A204.1 (cell line): ENCODE results near the gene HCCS.
A peak's percentile ranks its signal among the peaks of the same experiment; 100 is the strongest.

ENCODE experiments used
- FAIRE-seq: peaks from 2 replicates; lab custom pipeline; 2012; peaks lifted over from hg19 to GRCh38; lab: Jason Lieb, UNC

The HCCS gene

DNA sequence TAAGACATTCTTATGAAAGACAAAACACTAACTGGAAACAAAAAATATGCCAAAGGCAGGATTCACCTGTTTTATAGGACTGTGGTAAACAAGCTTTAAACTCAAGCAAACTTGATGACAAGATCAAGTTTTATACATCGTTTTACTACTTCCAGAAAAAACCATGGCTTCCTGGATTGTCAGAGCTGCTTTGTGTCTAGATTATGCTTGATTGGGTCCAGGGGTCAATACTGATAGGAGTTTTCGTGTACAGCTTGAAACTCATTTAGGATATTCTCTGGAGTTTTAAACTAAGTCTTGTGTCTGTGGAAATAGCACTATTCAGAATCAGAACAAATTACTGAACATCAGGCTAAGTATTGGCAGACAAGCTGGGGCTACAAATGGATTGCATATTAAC lies 13.0 kb downstream of the HCCS start:
- FAIRE-seq, result no peak

DNA sequence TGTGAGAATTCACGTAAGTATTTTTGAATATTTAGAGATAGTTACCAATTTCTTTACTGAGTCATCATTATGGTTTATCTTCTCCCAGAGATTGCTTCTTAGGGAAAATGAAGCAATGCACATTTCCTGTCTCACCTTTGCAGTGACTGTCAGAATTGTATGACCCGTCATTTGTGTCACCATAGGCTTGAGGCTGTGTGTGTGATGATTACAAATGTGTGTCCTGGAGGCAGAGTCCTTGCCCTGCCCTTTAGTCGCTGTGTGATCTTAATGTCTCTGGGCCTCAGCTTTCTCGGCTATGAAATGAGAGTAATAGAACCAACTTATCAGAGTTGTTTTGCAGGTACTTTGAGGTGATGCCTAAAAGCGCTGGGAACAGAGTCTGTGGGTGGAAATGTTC lies 13.9 kb downstream of the HCCS start:
- FAIRE-seq, result no peak

DNA sequence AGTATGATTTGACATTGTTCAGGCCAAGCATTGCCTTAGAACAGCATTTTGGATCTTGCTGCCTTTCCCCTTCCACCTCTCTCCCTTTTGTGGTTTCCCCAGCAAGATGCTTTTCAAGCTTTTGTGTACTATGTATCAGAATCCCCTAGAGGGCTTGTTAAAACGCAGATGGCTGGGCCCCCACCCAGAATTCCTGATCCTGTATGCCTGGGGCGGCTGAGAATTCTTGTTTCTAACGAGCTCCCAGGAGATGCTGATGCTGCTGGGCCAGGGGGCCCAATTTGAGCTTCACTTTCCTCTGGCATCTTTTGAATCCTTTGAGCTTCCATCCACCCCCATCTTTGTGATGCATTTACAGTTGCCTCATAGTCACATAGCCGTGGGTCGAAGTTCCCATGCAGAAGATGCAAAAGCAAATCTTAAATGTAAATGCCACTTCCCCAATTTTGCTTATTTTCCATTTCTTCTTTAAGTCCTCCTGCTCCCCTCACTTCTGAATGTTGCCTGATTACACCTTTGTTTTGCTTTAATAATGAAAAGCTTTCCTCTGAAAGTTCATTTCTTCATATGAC lies 18.5 kb downstream of the HCCS start:
- FAIRE-seq, result no peak

DNA sequence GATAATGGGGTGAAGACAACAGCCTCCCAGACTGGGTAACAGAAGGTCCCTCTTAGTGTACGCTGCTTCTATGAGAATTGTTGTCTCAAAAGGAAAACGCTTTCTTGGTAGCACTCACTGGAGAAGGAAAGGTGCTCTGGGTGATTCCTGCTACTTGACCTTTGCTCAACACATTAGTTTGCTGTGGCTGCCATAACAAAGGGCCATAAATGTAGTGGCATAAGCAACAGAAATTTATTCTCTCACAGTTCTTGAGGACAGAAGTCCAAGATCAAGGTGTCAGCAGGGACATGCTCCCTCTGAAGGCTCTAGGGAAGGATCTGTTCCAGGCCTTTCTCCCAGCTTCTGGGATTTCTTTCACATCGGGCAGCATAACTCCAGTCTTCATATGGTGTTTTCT lies 19.0 kb downstream of the HCCS start:
- FAIRE-seq, result no peak

DNA sequence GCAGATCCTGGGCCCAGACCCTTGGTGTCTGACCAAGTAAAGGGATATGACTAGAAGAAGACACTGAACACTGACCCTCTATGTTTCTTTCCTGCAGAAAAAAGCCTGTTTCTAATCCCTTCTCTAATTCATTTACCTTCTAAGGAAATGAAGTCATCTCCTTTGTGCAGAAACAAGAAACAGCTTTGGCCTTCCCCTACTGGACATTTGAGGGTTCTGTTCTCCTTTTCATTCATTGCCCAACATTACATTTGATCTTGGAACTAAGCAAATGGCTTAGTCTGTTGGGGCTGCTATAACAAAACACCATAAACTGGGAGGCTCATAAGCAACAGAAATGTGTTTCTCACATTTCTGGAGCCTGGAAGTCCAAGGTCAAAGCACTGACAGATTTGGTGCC lies 20.0 kb downstream of the HCCS start:
- no peak for FAIRE-seq

DNA sequence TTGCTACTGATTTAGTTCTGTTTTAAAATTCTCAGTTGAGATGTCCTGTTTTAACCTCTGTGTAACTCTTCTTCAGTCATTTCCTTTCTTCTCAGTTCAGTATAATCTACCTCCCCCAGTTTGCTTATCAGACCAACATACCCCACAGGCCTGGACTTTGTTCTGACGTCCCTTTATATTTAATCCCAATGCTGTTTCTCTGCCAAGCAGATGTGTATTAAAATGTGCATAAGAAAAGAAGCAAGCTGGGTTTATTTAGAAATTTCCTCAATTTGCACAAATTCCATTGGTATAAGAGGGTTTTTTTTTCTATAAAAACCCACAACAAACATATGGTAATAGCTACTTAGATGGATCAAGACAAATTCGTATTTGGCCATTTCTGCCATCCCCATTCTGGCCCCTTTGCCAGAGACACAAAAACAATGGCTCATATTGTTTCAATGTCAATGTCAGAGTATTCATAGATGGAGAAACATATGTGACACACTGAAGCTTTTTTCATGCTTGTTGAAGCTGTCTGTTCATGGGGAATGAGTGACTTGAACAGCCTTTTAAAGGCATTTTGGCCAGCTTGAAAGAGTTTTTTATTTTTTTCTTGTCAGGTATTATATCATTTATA lies 24.5 kb downstream of the HCCS start:
- no peak for FAIRE-seq

DNA sequence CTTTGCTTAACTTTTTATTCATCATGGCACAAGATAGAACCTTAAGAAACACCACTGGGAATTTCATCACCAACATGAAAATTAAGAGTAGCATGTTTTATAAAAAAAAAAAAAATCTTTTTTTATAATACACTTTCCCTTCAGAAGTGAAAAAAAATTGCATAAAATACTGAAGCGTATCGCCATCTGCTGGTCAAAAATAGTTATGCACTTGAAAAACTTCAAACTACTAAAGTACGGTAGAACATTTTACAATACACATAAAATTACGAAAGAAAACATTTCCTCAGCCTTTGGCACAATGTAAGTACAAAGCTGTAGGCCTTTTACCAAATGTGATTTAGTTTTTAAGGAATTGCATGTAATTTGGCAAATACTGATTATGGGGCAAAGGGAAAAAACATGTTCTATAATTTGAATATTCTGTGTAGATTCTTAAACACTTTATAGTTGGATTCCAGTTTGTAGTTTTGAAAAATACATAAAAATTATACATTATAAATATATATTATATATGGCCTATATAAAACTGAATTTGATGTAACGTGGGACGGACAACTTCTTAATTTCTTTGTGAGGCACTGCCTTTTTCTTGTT lies 26.5 kb downstream of the HCCS start:
- peak; percentile 98 for FAIRE-seq

DNA sequence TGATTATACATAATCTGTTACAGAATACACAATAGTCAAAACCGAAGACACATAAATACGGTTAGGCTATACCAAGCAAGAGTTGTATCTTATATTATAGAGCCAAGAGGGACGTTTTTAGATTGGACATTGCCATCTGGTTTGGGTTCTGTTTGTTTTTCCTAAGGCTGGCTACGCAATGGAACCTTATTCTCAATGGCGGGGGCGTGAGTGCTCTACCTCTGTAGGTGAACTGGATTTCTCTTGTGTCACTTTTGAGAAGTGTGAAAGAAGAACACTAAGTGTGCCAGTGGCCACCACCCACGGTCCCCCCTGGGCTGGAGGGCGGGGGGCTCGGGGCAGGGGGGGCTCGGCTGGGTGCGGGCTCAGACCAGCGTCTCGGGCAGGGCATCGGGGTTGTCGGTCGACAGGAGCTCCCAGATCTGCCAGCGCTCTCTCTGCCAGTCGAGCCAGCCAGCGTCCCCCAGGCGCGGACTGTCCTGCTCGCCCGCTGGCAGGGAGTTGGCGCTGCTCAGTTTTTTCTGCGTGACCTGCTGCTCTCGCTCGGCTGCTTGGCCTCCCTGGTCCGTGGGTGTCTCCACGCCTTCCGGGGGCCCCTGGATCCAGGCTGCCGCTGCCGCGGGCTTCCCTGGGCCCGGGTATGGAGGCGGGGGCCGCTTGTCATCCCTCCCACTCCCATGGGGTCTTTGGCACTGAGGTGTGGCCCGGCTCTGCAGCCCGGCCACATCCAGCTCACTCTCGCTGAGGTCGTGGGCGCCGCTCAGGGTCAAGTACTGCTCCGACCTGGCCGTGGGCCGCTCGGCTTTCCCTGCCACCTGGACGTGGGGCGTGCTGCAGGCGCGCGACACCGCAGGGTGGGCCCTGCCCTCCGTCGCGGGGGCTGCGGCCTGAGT lies 27.6 kb downstream of the HCCS start:
- no peak for FAIRE-seq

DNA sequence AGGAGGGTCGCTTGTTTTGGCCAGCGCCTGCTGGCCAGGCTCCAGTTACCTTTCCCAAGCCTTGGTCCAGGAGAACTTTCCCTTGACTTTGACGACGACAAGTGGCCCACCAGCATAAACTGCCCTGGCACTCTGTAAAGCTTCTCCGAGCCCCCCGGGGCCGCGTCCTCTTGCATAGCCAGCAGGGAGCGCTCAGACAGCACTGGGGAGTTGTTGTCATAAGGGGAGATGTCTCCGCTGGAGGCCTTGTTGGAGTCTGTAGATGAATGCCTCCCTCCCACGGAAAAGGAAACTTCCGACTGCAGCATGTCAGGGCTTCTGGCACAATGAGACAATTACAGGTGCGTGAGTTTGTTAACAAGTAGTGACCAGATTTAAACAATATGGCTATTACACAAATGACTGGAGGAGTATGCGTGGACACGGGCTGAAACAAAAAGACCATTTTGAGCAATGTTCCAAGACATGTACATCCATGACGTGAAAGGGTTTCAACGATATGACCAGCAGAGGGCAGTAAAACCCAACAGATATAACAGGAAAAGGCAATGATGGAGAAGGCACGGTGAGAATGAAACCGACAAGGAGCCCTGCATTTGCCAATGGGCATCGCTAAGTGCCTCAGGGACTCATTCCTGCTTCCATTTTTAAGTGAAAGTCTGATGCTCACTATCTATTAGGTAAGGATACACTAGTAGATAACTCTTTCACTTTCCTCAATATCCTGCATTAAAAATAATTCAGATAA lies 33.0 kb downstream of the HCCS start:
- FAIRE-seq, result peak; percentile 95

DNA sequence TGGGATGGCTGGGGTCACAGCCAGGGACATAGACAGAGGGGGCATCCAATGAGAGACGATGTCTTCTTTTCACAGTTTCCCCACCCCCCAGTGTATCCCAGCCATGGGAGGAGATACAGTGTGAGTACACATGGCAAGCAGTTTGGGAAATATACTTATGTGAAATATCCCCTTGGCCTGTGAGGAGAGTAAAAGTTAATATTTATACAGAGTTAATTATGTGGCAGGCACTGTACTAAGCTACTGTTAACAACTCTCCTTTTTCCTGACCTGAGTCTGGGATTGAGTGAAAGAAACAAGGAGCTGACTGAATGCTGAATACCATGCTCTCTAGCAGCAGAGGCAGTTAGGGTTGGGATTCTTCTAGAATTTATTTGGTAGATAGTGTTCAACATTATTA lies 35.3 kb downstream of the HCCS start:
- no peak for FAIRE-seq

DNA sequence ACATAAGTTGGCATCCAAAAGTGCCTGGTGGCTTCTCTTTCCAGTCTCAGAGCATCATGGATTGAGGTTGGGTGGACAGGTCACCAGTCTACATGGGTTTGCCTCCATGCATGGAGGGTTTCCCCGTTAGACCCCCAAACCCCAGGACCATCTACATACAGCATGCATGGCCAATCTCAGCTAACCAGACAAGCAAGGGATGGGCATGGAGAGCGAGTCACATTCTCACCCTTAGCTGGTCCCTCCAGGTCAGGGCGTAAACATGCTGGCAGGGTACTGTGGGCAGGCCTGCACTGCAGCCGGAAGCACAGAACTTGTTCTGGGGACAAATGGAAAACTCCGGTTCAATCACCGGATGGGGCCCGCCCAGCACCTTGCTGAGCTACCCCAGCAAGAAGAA lies 37.3 kb downstream of the HCCS start:
- no peak for FAIRE-seq

DNA sequence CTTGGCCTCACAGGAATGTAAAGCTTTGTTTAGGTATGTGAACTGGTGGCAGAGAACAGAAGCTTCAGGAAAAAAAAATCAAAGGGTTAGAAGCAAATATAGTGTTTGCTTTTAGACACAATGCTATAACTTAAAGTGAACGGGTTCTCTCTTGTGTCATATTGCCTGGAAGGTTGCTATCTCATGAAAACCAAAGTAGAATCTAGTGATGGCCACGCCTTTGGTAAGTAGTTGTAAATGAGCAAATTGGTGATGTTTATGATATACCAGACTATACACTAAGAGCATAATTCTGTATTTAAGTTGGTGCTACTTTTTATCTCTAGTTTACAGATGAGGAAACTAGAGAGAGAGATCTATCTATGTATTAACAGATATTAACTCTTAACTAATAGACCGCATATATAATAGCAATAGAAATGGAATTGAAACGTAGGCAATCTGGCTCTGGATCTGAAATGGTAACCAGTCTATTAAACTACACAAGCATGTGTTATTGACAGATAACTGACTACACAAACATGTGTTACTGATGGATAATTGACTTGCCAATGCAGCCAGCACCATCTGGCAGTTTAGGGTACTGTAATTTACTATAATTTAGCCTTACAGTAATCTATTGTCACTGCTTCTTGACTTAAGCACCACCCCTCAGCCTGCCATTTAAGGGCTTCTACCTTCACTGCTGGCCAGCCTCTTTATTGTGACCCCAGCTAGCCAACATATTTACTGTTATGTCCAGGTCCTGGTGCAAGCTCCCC lies 40.8 kb downstream of the HCCS start:
- FAIRE-seq, result no peak

DNA sequence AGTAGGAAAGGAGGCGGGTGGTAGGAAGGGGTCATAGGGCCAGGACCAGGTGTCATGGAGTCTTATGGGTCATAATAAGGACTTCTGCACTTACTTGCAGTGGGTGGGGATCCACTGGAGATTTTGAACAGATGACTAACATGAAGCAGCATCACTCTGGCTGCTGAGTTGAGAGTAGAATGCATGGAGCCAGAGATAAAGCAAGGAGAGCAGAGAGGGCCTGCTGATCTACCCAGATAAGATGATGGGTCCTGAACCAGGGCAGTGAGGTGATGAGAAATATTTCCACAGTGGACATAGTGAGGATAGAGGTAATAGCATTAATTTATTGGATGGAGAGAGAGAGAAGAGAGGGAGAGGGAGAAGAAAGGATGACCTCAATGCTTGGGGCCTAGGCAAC lies 48.0 kb downstream of the HCCS start:
- FAIRE-seq, result no peak

DNA sequence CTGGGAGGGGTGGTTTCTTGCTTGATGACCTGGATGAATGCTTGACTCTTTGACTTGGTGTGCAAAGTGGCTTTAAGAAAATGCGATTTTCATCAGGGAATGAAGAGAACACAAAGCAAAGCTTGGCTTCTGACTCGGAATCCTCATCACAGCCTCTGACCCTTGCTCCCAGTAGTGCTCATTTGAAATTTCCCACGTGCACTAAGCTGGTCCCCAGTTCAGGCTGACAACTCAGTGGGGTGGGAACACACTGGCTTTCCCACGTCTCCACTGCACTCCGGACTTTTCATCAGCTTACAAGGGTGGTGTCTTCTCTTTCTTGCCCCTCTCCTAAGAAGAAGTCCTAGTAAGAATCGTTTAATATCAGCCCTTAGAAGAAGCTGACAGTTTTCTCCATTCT lies 53.3 kb downstream of the HCCS start:
- FAIRE-seq, result no peak

DNA sequence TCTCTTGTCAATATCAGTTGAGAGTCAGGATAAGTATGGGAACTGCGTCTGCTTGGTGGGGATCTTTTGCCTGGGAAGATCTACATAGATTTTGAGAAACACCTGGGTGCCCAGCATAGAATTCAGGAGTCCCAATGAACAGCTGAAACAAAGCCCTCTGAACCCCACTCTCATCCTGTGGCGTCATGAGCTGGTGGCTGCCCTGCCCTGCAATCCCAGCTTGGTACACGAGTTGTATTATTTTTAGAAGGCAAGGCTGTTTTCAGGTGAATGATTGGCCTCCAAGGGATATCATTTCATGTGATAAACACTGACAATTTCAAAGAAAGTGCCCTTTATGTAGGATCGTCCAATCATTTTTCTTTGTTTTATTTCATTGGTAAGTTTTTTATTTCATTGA lies 60.8 kb downstream of the HCCS start:
- FAIRE-seq, result no peak

DNA sequence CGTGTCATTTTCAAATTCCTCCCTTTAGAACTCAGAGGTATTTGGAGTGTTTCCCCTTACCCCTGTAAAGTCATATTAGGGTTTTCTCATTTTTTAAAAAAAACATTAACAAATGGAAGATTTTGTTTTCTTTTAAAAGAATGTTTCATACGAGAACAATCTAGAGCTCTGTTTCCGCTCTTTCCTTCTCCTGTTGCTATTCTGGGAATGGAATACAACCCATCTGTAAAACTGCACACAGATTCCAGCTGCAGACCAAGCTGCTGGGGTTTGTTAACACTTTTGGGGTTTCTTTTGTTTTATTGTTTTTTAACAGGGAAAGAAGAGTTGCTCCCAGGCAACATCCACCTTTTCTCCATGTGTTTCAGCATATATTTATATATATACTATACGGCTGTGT lies 61.3 kb downstream of the HCCS start:
- no peak for FAIRE-seq
